ENCODE measurements around the gene SCIMP. TPM values are rescaled to one million over a fixed set of nuclear protein-coding genes. Genes with fewer than 3 reads are reported as not detected.
"Not testable (repeated sequence)": the region's sequence is repeated elsewhere in the genome, so short reads cannot be mapped to it uniquely, and the experiment has no call there.

Gene SCIMP
- total and polyA plus RNA-seq, 9 donors, result 0.45 to 8.3 (median 1.3) TPM

DNA sequence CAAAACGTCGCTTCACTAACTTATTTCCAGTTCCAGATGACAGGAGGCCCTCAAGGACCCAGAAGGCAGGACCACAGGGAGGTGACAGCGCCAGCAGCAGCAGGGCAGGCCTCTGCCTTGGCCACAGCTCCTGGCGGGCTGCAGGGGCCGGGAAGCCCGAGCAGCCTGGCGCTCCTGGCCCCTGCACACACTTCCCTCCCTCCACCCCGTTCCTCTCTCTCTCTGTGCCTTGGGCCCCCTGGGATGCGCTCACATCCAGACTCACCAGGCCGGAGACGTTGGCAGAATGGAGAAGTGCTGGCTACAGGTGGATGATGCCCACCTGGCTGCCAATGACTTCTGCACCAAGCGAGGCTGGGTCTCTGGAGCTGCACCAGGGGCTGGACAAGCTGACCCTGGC lies 55.7 kb downstream of the SCIMP start:
- Histone ChIP-seq H3K4me1 (ENCODE audit: insufficient read depth) (no peaks in the 10 kb centered on the region), H3K27ac (no peak overlapping the region), H3K36me3 (no peaks in the 10 kb centered on the region), H3K4me3 (no peak overlapping the region), H3K27me3 (no peaks in the 10 kb centered on the region), H3K9me3 (peaks cover 22 to 54% of the 10 kb centered on the region in 2 donors)
- intact Hi-C loops (cut with DNase I), result no loop called here
- no peak for DNase-seq
- TF ChIP-seq, protein P1, sequence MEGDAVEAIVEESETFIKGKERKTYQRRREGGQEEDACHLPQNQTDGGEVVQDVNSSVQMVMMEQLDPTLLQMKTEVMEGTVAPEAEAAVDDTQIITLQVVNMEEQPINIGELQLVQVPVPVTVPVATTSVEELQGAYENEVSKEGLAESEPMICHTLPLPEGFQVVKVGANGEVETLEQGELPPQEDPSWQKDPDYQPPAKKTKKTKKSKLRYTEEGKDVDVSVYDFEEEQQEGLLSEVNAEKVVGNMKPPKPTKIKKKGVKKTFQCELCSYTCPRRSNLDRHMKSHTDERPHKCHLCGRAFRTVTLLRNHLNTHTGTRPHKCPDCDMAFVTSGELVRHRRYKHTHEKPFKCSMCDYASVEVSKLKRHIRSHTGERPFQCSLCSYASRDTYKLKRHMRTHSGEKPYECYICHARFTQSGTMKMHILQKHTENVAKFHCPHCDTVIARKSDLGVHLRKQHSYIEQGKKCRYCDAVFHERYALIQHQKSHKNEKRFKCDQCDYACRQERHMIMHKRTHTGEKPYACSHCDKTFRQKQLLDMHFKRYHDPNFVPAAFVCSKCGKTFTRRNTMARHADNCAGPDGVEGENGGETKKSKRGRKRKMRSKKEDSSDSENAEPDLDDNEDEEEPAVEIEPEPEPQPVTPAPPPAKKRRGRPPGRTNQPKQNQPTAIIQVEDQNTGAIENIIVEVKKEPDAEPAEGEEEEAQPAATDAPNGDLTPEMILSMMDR (IDR thresholded peaks at IDR 0.05), result no peak
- TF ChIP-seq POLR2A (IDR thresholded peaks at IDR 0.05) (no peak), EP300 (IDR thresholded peaks at IDR 0.05) (no peak)
- WGBS, 3 donors, result 93 to 98% (median 97%) methylated on average over 12 of the region's 12 CpGs

DNA sequence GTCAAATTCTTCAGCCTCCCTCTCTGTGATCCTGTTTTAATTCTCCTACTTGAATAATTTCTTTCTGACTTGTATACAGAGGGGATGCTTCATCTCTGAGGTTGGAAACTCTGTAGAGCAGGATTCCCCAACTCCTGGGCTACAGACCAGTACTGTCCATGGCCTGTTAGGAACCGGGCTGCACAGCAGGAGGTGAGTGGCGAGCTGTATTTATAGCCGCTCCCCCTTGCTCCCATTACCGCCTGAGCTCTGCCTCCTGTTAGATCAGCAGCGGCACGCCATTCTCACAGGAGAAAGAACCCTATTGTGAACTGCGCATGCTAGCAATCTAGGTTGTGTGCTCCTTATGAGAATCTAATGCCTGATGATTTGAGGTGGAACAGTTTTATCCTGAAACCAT lies 59.6 kb downstream of the SCIMP start:
- DNase-seq; H3K27ac ChIP-seq; H3K36me3 ChIP-seq; H3K4me3 ChIP-seq; intact Hi-C loops (cut with DNase I); H3K4me1 ChIP-seq (ENCODE audit: insufficient read depth); H3K27me3 ChIP-seq: not testable (repeated sequence)
- WGBS, 3 donors, result 93 to 98% (median 98%) methylated on average over 7 of the region's 7 CpGs
- H3K9me3 ChIP-seq, result peaks cover 1 to 24% of the 10 kb centered on the region in 2 donors

DNA sequence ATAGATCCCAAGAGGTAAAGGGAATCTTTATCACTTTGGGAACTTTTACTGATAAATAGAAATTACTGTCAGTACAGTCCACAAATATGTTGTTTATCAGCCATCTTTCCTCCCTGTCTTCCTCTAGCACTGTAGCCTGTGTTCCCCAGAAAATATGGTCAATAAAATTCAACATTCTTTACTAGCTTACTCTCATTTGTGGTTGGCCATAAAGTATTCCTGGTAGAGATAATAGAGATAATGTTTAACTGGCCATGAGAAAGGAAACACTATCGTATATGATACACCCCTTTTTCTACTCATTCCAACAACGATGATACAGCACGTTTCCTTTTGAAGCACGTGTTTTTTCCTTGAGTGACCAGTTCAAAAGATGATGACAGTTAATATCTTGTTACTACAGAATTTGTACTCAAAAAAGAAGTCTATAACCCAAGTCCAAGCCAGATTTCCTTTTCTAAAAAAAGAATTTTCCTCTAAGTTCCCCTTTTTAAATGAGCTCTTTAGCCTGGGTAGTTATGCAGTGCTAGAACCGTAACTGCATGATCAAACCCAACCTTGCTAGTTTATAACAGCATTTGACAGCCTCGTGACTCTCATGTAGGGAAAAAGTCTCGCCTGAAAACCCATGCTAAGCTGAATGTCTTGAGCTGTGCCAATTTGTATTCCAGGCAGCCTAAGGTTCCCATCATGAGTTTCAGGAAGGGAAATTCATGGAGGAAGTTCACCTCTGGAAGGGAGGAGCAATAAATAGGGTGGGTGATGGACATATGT lies 68.7 kb downstream of the SCIMP start:
- WGBS, 3 donors, result 73 to 78% (median 76%) methylated on average over 6 of the region's 7 CpGs
- H3K9me3 ChIP-seq; intact Hi-C loops (cut with DNase I); DNase-seq; H3K27ac ChIP-seq; H3K36me3 ChIP-seq; H3K4me1 ChIP-seq (ENCODE audit: insufficient read depth); H3K27me3 ChIP-seq; H3K4me3 ChIP-seq: not testable (repeated sequence)

DNA sequence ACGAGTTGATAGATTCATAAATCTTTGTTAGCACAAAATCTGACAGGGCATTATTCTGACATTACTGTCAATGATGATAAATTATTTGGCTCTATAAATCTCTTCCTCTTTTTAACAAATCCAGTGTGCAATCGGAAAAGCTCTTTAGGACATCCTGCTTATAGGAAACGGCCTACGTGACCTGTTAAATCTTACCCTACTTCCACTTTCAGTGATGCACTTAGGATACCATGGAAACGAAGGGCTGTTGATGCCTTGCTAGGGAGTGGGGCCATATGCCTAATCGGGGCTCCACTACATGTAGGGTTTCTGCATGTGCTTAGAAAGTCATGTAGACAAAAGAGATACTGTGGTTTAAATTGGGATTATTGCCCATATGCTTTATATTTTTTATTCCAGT lies 70.2 kb downstream of the SCIMP start:
- intact Hi-C loops (cut with DNase I), result no loop called here
- Histone ChIP-seq H3K27ac (no peak overlapping the region), H3K27me3 (no peaks in the 10 kb centered on the region), H3K36me3 (no peaks in the 10 kb centered on the region), H3K4me3 (no peak overlapping the region), H3K4me1 (ENCODE audit: insufficient read depth) (no peaks in the 10 kb centered on the region), H3K9me3 (no peaks in the 10 kb centered on the region)
- no peak for DNase-seq
- TF ChIP-seq, protein P1 (IDR thresholded peaks at IDR 0.05), result no peak
- no peak for TF ChIP-seq EP300 (IDR thresholded peaks at IDR 0.05)
- no peak for TF ChIP-seq POLR2A (IDR thresholded peaks at IDR 0.05)
- 83 to 87% (median 84%) methylated on average over 6 of the region's 6 CpGs for WGBS, 3 donors

DNA sequence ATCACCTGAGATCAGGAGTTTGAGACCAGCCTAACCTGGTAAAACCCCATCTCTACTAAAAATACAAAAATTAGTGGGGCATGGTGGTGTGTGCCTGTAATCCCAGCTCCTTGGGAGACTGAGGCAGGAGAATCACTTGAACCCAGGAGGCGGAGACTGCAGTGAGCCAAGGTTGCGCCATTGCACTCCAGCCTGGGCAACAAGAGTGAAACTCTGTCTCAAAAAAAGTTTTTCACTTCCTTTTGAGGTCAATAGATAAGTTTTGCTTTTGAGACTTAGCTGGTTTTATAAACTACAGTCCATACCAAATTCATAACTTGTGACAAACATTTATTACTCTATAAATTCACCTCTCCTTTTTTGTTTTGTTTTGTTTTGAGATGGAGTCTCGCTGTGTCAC lies 72.9 kb downstream of the SCIMP start:
- H3K4me1 ChIP-seq (ENCODE audit: insufficient read depth); H3K27ac ChIP-seq; H3K9me3 ChIP-seq; H3K27me3 ChIP-seq; DNase-seq; intact Hi-C loops (cut with DNase I); H3K4me3 ChIP-seq; H3K36me3 ChIP-seq: not testable (repeated sequence)
- WGBS, 3 donors, result 85 to 94% (median 91%) methylated on average over 3 of the region's 3 CpGs

DNA sequence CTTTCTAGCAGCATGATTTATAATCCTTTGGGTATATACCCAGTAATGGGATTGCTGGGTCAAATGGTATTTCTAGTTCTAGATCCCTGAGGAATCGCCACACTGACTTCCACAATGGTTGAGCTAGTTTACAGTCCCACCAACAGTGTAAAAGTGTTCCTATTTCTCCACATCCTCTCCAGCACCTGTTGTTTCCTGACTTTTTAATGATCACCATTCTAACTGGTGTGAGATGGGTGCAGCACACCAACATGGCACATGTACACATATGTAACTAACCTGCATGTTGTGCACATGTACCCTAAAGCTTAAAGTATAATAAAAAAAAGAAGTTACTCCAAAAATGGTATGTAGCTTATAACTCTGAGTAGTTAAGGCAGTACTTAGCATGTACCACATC lies 74.0 kb downstream of the SCIMP start:
- H3K27ac ChIP-seq; H3K4me3 ChIP-seq; H3K4me1 ChIP-seq (ENCODE audit: insufficient read depth); H3K9me3 ChIP-seq; DNase-seq; intact Hi-C loops (cut with DNase I); H3K27me3 ChIP-seq; H3K36me3 ChIP-seq: not testable (repeated sequence)
- WGBS, 3 donors, result 79 to 100% (median 81%) methylated on average over 1 of the region's 1 CpG

Other genes starting within 250 kb of the SCIMP start
- gene CAMTA2, start 247.2 kb downstream of the SCIMP start, total RNA-seq, result 10 to 100 TPM; 10.2 to 71.2 (median 35.7) TPM
- 10 to 100 TPM; 21.6 to 33.0 TPM for gene CAMTA2, start 247.2 kb downstream of the SCIMP start, polyA plus RNA-seq
- gene INCA1, start 237.3 kb downstream of the SCIMP start, total RNA-seq, result 1 to 10 TPM in 6 of 7 donors, under 1 TPM in 1; 0.95 to 5.0 (median 1.9) TPM
- 1 to 10 TPM; 1.5 to 2.8 TPM for gene INCA1, start 237.3 kb downstream of the SCIMP start, polyA plus RNA-seq
- gene KIF1C, start 236.9 kb downstream of the SCIMP start, total RNA-seq, result 100 to 1,000 TPM in 4 of 7 donors, 10 to 100 TPM in 3; 17.5 to 129 (median 105) TPM
- 10 to 100 TPM; 31.5 to 60.1 TPM for gene KIF1C, start 236.9 kb downstream of the SCIMP start, polyA plus RNA-seq
- 1 to 10 TPM in 1 of 7 donors, under 1 TPM in 3, not detected in 3; 0.08 to 1.0 (median 0.19) TPM for gene SLC52A1, start 199.4 kb downstream of the SCIMP start, total RNA-seq
- gene SLC52A1, start 199.4 kb downstream of the SCIMP start, polyA plus RNA-seq, result not detected
- 1 to 10 TPM; 3.6 to 8.4 (median 7.6) TPM for gene ZFP3, start 156.4 kb downstream of the SCIMP start, total RNA-seq
- 1 to 10 TPM; 3.3 to 6.5 TPM for gene ZFP3, start 156.4 kb downstream of the SCIMP start, polyA plus RNA-seq
- 10 to 100 TPM in 4 of 7 donors, 1 to 10 TPM in 3; 7.8 to 15.3 (median 11.1) TPM for gene ZNF232, start 123.0 kb downstream of the SCIMP start, total RNA-seq
- 10 to 100 TPM in 1 of 2 donors, 1 to 10 TPM in 1; 9.1 to 11.8 TPM for gene ZNF232, start 123.0 kb downstream of the SCIMP start, polyA plus RNA-seq
- gene USP6, start 118.8 kb downstream of the SCIMP start, total RNA-seq, result 1 to 10 TPM in 3 of 7 donors, under 1 TPM in 4; under 0.01 to 2.0 (median 0.86) TPM
- under 1 TPM; 0.20 to 0.68 TPM for gene USP6, start 118.8 kb downstream of the SCIMP start, polyA plus RNA-seq
- gene ZNF594, start 43.0 kb downstream of the SCIMP start, total RNA-seq, result 10 to 100 TPM; 16.9 to 35.6 (median 21.9) TPM
- 1 to 10 TPM; 6.4 to 7.4 TPM for gene ZNF594, start 43.0 kb downstream of the SCIMP start, polyA plus RNA-seq
- gene RABEP1, start 47.4 kb upstream of the SCIMP start, total RNA-seq, result 10 to 100 TPM; 19.5 to 48.7 (median 40.5) TPM
- 10 to 100 TPM; 15.1 to 36.6 TPM for gene RABEP1, start 47.4 kb upstream of the SCIMP start, polyA plus RNA-seq
- 10 to 100 TPM; 36.5 to 77.7 (median 42.3) TPM for gene NUP88, start 184.8 kb upstream of the SCIMP start, total RNA-seq
- gene NUP88, start 184.8 kb upstream of the SCIMP start, polyA plus RNA-seq, result 10 to 100 TPM; 31.7 to 43.5 TPM
- gene RPAIN, start 185.3 kb upstream of the SCIMP start, total RNA-seq, result 10 to 100 TPM; 26.5 to 46.7 (median 34.1) TPM
- gene RPAIN, start 185.3 kb upstream of the SCIMP start, polyA plus RNA-seq, result 10 to 100 TPM; 28.9 to 45.0 TPM
- gene C1QBP, start 204.3 kb upstream of the SCIMP start, total RNA-seq, result 10 to 100 TPM; 58.1 to 96.9 (median 73.2) TPM
- 100 to 1,000 TPM in 1 of 2 donors, 10 to 100 TPM in 1; 73.6 to 192 TPM for gene C1QBP, start 204.3 kb upstream of the SCIMP start, polyA plus RNA-seq
- 10 to 100 TPM in 5 of 7 donors, 1 to 10 TPM in 2; 4.9 to 15.1 (median 10.9) TPM for gene DHX33, start 234.1 kb upstream of the SCIMP start, total RNA-seq
- gene DHX33, start 234.1 kb upstream of the SCIMP start, polyA plus RNA-seq, result 1 to 10 TPM; 5.2 to 8.5 TPM

All from ovary (tissue), 9 donors.